GM18511 (cell line): ENCODE measurements around the gene ADAMTS12.

Source experiments
- ATAC-seq: cut with Tn5 transposase; IDR thresholded peaks from one replicate; pipeline ENCODE4 v1.9.1; 2021; ENCODE audit warnings: mild to moderate bottlenecking, moderate library complexity; ENCODE audit not compliant: unreplicated experiment

ADAMTS12 gene

GRCh38 chr5:33491941-33492340, 399.8 kb downstream of the ADAMTS12 start:
- ATAC-seq, result no peak

- ATAC-seq, result no peak
These were observed 401.6 kb downstream of the ADAMTS12 start for GRCh38 chr5:33490071-33490665.

GRCh38 chr5:33489481-33490067, 402.2 kb downstream of the ADAMTS12 start:
- no peak for ATAC-seq

GRCh38 chr5:33488558-33489355, 403.0 kb downstream of the ADAMTS12 start:
- ATAC-seq, result no peak

GRCh38 chr5:33487236-33487635, 404.6 kb downstream of the ADAMTS12 start:
- no peak for ATAC-seq

- ATAC-seq, result no peak
These were observed 409.5 kb downstream of the ADAMTS12 start for GRCh38 chr5:33482335-33482734.

GRCh38 chr5:33480876-33481275, 410.9 kb downstream of the ADAMTS12 start:
- ATAC-seq, result no peak

- ATAC-seq, result no peak
These were observed 412.5 kb downstream of the ADAMTS12 start for GRCh38 chr5:33479311-33479710.

- ATAC-seq, result no peak
These were observed 414.0 kb downstream of the ADAMTS12 start for GRCh38 chr5:33477816-33478215.

GRCh38 chr5:33476992-33477391, 414.8 kb downstream of the ADAMTS12 start:
- ATAC-seq, result no peak

- ATAC-seq, result no peak
These were observed 416.1 kb downstream of the ADAMTS12 start for GRCh38 chr5:33475706-33476105.

- ATAC-seq, result no peak
These were observed 416.8 kb downstream of the ADAMTS12 start for GRCh38 chr5:33474931-33475499.

- ATAC-seq, result no peak
These were observed 417.8 kb downstream of the ADAMTS12 start for GRCh38 chr5:33474004-33474403.
